Neural cell (in vitro differentiated cells): ENCODE measurements around the gene FPGS. TPM values are rescaled to one million over a fixed set of nuclear protein-coding genes. Genes with fewer than 3 reads are reported as not detected.

ENCODE experiments used
- H2AFZ ChIP-seq: fragments of 200-600, 300-800 bp; sonication (generic), shearing (Covaris generic); 2 replicates; pipeline ENCODE4 v1.6.0; 2014; ENCODE audit warnings: low read depth, mild to moderate bottlenecking, antibody characterized with exemption, low read length, moderate library complexity
- H3F3A ChIP-seq: fragments of 200-600 bp; shearing (Covaris generic); 2 replicates; pipeline ENCODE4 v1.6.1; 2016; ENCODE audit warnings: mild to moderate bottlenecking, moderate library complexity, mixed read lengths, antibody characterized with exemption, low read length; ENCODE audit not compliant: insufficient read depth, poor library complexity, severe bottlenecking
- H3K27ac ChIP-seq: fragments of 200-600, 300-800 bp; sonication (generic), shearing (Covaris generic); 2 replicates; pipeline ENCODE4 v1.5.1; 2014; ENCODE audit warnings: mild to moderate bottlenecking, low read length, moderate library complexity
- H3K27me3 ChIP-seq: fragments of 300-800, 200-600 bp; sonication (generic), shearing (Covaris generic); 2 replicates; pipeline ENCODE4 v1.6.0; 2014; ENCODE audit warnings: mild to moderate bottlenecking, low read depth, low read length, moderate library complexity; ENCODE audit not compliant: insufficient read depth
- H3K36me3 ChIP-seq: fragments of 300-800, 200-600 bp; sonication (generic), shearing (Covaris generic); 2 replicates; pipeline ENCODE4 v1.5.1; 2014; ENCODE audit warnings: mild to moderate bottlenecking, antibody characterized with exemption, low read length, moderate library complexity; ENCODE audit not compliant: insufficient read depth
- H3K4me2 ChIP-seq: fragments of 300-800, 200-600 bp; sonication (generic), shearing (Covaris generic); 2 replicates; pipeline ENCODE4 v1.6.0; 2014; ENCODE audit warnings: mild to moderate bottlenecking, low read length
- H3K4me3 ChIP-seq: fragments of 300-800, 200-600 bp; sonication (generic), shearing (Covaris generic); 2 replicates; pipeline ENCODE4 v1.5.1; 2014; ENCODE audit warnings: mild to moderate bottlenecking, low read length, moderate library complexity
- H3K79me2 ChIP-seq: fragments of 200-600 bp; shearing (Covaris generic); replicated peaks from 2 replicates; pipeline ENCODE4 v1.6.0; 2014; ENCODE audit warnings: mild to moderate bottlenecking, low read length, moderate library complexity; ENCODE audit not compliant: insufficient read depth
- H3K9ac ChIP-seq: fragments of 300-800, 200-600 bp; sonication (generic), shearing (Covaris generic); 2 replicates; pipeline ENCODE4 v1.6.1; 2016; ENCODE audit warnings: mild to moderate bottlenecking, low read length, mixed read lengths
- H3K9me2 ChIP-seq: fragments of 200-600 bp; shearing (Covaris generic); 2 replicates; pipeline ENCODE4 v1.6.1; 2016; ENCODE audit warnings: mild to moderate bottlenecking, low read length, mixed read lengths; ENCODE audit not compliant: insufficient read depth
- H3K9me3 ChIP-seq: fragments of 200-600, 300-800 bp; sonication (generic), shearing (Covaris generic); 2 replicates; pipeline ENCODE4 v1.6.1; 2016; ENCODE audit warnings: mild to moderate bottlenecking, mixed run types, low read length, moderate library complexity, mixed read lengths
- H4K20me1 ChIP-seq: fragments of 200-600 bp; shearing (Covaris generic); 2 replicates; pipeline ENCODE4 v1.6.1; 2016; ENCODE audit warnings: mild to moderate bottlenecking, mixed run types; ENCODE audit not compliant: insufficient read depth
- CTCF ChIP-seq: fragments of 450-650 bp; IDR thresholded peaks from 2 replicates; pipeline ENCODE4 v1.5.1; 2014; ENCODE audit warnings: antibody characterized with exemption, mild to moderate bottlenecking, moderate library complexity; ENCODE audit not compliant: poor library complexity, severe bottlenecking
- EP300 ChIP-seq: fragments of 450-650 bp; conservative IDR thresholded peaks from 2 replicates; pipeline ENCODE4 v1.6.1; 2014; ENCODE audit warnings: antibody characterized with exemption, mild to moderate bottlenecking, moderate library complexity; ENCODE audit not compliant: poor library complexity, severe bottlenecking
- EZH2 ChIP-seq: fragments of 200-600, 300-800 bp; shearing (Covaris generic), sonication (generic); IDR thresholded peaks from 2 replicates; pipeline ENCODE4 v1.6.1; 2014; ENCODE audit warnings: antibody characterized with exemption, low read length, borderline replicate concordance, mild to moderate bottlenecking; ENCODE audit not compliant: insufficient read depth, poor library complexity, severe bottlenecking
- MXI1 ChIP-seq: fragments of 450-650 bp; conservative IDR thresholded peaks from 2 replicates; pipeline ENCODE4 v1.6.1; 2014; ENCODE audit warnings: antibody characterized with exemption, mild to moderate bottlenecking; ENCODE audit not compliant: poor library complexity, severe bottlenecking
- POLR2AphosphoS5 ChIP-seq: IDR thresholded peaks from 2 replicates; pipeline ENCODE4 v1.6.1; 2012
- RAD21 ChIP-seq: fragments of 450-650 bp; conservative IDR thresholded peaks from 2 replicates; pipeline ENCODE4 v1.6.1; 2014; ENCODE audit warnings: antibody characterized with exemption, mild to moderate bottlenecking, moderate library complexity
- REST ChIP-seq: IDR thresholded peaks from 2 replicates; pipeline ENCODE4 v1.6.1; 2012; ENCODE audit warnings: borderline replicate concordance
- SMC3 ChIP-seq: fragments of 450-650 bp; conservative IDR thresholded peaks from 2 replicates; pipeline ENCODE4 v1.6.1; 2014; ENCODE audit warnings: antibody characterized with exemption, mild to moderate bottlenecking, moderate library complexity; ENCODE audit not compliant: poor library complexity
- TAF1 ChIP-seq: IDR thresholded peaks from 2 replicates; pipeline ENCODE4 v1.6.1; 2012; ENCODE audit warnings: low read depth
- polyA plus RNA-seq: library from polyadenylated mRNA; depleted of rRNA; stranded (reverse); fragments of >200 nt; gene quantifications from 2 replicates; pipeline ENCODE4 v1.2.3, GENCODE V29; 2014

Gene FPGS
- polyA plus RNA-seq, 1 donor from 2014 or later: 38.4 TPM

- Histone ChIP-seq H2AFZ (no peak overlapping the region), H3K9me2 (no peaks in the 10 kb centered on the region), H3K36me3 (no peaks in the 10 kb centered on the region), H3K9me3 (no peaks in the 10 kb centered on the region), H4K20me1 (no peaks in the 10 kb centered on the region), H3F3A (no peaks in the 10 kb centered on the region), H3K4me3 (no peak overlapping the region), H3K79me2 (no peaks in the 10 kb centered on the region), H3K27ac (no peak overlapping the region), H3K9ac (no peak overlapping the region), H3K27me3 (no peaks in the 10 kb centered on the region), H3K4me2 (no peak overlapping the region)
- TF ChIP-seq SMC3 (no peak), CTCF (no peak), TAF1 (no peak), RAD21 (no peak), EZH2 (no peak), MXI1 (no peak), EP300 (no peak), POLR2AphosphoS5 (no peak), REST (no peak)
Observed at GRCh38 chr9:127847833-127848755, 45.4 kb downstream of the FPGS start.

GRCh38 chr9:127848756-127849504 is 46.2 kb downstream of the FPGS start:
- H3K27ac ChIP-seq: no peak overlapping the region
- no peaks in the 10 kb centered on the region for H3K79me2 ChIP-seq
- H3K4me2 ChIP-seq: no peak overlapping the region
- no peak overlapping the region for H3K4me3 ChIP-seq
- H3F3A ChIP-seq: no peaks in the 10 kb centered on the region
- no peaks in the 10 kb centered on the region for H3K36me3 ChIP-seq
- no peaks in the 10 kb centered on the region for H3K9me2 ChIP-seq
- TF ChIP-seq REST (no peak), TAF1 (no peak), SMC3 (no peak), EZH2 (no peak), CTCF (no peak), MXI1 (no peak), EP300 (no peak), RAD21 (no peak), POLR2AphosphoS5 (no peak)
- H3K9ac ChIP-seq: no peak overlapping the region
- H3K9me3 ChIP-seq: no peaks in the 10 kb centered on the region
- no peaks in the 10 kb centered on the region for H3K27me3 ChIP-seq
- H2AFZ ChIP-seq: no peak overlapping the region
- no peaks in the 10 kb centered on the region for H4K20me1 ChIP-seq
